Mucosa of descending colon (tissue), 3 donors: Measurements from ENCODE around the gene CFAP97. TPM values are rescaled to one million over a fixed set of nuclear protein-coding genes. Genes with fewer than 3 reads are reported as not detected.

Experiments used
- ATAC-seq: fragments of 200-7000 bp; cut with Tn5 transposase; one replicate; pipeline ENCODE4 v1.9.1; 2020; ENCODE audit warnings: mild to moderate bottlenecking, moderate library complexity
- DNase-seq, 3 donors: peaks; one replicate each; pipeline ENCODE4 v3.0.0-alpha.2; 2020
- H3K36me3 ChIP-seq: fragments of 200-600 bp; one replicate; pipeline ENCODE4 v1.8.0; 2021; ENCODE audit warnings: low read depth, mild to moderate bottlenecking
- H3K4me1 ChIP-seq: fragments of 200-600 bp; one replicate; pipeline ENCODE4 v1.8.0; 2021; ENCODE audit warnings: low read depth, mild to moderate bottlenecking
- H3K4me3 ChIP-seq: fragments of 200-600 bp; one replicate; pipeline ENCODE4 v1.8.0; 2021; ENCODE audit warnings: mild to moderate bottlenecking
- H3K9me3 ChIP-seq: fragments of 200-600 bp; one replicate; pipeline ENCODE4 v1.8.0; 2021; ENCODE audit warnings: mild to moderate bottlenecking
- intact Hi-C, 2 donors: fragments of 100-400 bp; cut with DNase I in 1 of 2; cut with micrococcal nuclease in 1 of 2; formaldehyde crosslinking; loops; one replicate each; pipeline versions ENCODE4 v1.11.0 to v1.11.1; 2022; cut with DNase I, micrococcal nuclease
- total RNA-seq, 3 donors: library from RNA; stranded (reverse); fragmentation: NEBNext Ultra II Directional in 2 of 3; extraction: Animal tissue kit (Norgen Biotek cat#: 25700) in 2 of 3; gene quantifications; one replicate each; pipeline versions ENCODE4 v1.2.1 to v1.2.4, GENCODE V29; 2021 to 2023
- TF ChIP-seq, protein P1 (sequence below): fragments of 200-600 bp; IDR thresholded peaks from one replicate; pipeline ENCODE4 v1.8.0; 2022; ENCODE audit warnings: antibody characterized with exemption, mild to moderate bottlenecking
- donor health status: DM: no; HTN: no; CAD: no; lungs with moderate emphysema.
- donor health status: DM: no; HTN: no; CAD: no.
- donor health status: DM: no; HTN: yes; CAD: no.

CFAP97 gene
- total RNA-seq, 3 donors from 2014 or later = 12.4 to 44.3 (median 16.6) TPM

DNA sequence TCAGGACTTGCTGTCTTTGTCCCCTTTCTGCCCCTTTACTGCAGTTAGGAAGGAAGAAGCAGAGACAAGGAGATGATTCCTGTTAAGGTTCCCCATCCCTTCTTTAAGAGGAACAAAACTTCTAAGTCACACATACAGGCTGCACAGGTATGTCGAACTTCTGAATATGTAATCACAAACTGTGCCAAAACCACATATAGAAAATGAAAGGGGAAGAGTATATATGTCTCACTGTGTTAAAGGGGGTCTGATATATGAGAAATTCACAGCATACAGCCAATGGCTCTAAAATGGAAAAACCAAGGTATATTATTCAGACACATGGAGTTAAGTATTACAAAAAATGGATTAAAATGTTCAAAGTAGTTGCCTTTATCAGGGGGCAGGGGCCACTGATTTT is 11.7 kb downstream of the CFAP97 start:
- DNase-seq = no peak
- H3K4me1 ChIP-seq = no peaks in the 10 kb centered on the region
- H3K36me3 ChIP-seq = no peaks in the 10 kb centered on the region
- no peak for ATAC-seq
- intact Hi-C loops = no loop called here
- no peaks in the 10 kb centered on the region for H3K9me3 ChIP-seq
- TF ChIP-seq, protein P1, sequence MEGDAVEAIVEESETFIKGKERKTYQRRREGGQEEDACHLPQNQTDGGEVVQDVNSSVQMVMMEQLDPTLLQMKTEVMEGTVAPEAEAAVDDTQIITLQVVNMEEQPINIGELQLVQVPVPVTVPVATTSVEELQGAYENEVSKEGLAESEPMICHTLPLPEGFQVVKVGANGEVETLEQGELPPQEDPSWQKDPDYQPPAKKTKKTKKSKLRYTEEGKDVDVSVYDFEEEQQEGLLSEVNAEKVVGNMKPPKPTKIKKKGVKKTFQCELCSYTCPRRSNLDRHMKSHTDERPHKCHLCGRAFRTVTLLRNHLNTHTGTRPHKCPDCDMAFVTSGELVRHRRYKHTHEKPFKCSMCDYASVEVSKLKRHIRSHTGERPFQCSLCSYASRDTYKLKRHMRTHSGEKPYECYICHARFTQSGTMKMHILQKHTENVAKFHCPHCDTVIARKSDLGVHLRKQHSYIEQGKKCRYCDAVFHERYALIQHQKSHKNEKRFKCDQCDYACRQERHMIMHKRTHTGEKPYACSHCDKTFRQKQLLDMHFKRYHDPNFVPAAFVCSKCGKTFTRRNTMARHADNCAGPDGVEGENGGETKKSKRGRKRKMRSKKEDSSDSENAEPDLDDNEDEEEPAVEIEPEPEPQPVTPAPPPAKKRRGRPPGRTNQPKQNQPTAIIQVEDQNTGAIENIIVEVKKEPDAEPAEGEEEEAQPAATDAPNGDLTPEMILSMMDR = no peak
- H3K4me3 ChIP-seq = no peak overlapping the region

DNA sequence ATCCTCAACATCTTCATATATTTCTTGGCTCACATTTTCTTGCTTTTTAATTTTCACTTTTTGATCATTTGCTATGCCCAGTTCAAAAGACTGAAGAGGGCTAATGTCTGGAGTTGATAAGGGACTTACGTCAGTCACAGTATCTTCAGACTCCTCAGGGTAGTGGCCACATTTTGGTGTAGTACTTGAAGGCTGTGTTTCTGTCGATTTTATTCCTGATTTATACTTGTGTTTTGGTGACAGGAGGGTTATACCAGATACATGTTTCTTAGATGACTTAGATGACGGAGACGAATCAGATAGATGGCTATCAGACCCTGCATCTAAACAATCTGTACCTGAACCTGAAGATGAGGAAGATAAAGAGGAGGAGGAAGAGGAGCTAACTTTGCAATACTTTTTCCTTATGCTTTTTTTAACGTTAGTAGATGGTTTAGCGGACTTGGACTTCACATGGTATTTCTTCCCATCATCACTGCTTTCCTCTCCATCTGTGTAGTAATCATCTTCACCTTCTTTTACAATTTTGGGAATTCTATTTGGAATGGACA is 13.4 kb downstream of the CFAP97 start:
- Histone ChIP-seq H3K4me1 (no peaks in the 10 kb centered on the region), H3K36me3 (no peaks in the 10 kb centered on the region), H3K9me3 (no peaks in the 10 kb centered on the region), H3K4me3 (no peak overlapping the region)
- TF ChIP-seq, protein P1 = no peak
- intact Hi-C loops = no loop called here
- ATAC-seq (no peak), DNase-seq (no peak)

DNA sequence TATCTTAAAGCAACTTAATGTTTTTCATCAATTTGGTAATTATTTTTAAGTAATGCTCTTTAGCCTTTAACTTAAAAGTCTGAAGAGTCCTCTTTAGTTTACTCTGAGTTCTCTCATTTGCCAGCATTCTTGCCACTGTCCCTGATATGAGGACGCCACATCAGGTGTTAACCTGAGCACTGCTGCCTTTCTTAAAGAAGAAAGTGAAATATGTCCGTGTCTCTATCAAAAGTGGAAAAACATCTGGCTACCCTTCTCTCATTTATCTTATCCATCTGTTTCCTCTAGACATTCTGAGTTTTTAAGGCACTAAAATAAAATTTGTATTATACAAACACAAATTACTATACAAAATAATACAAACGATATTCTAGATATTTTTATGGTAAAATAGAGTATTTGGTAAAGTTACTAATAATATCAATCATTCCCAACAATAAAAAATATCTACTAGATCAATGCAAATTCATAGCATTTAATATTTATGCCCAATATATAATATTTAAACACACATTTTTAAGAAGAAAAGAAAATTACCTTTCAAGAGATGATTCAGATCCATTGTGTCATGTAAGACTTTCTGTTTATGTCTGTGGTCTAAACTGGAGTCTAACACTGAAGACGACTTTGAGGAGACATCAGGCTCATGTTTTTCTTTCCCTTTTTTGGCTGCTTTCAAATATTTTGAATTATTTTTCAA is 14.0 kb downstream of the CFAP97 start:
- ATAC-seq = no peak
- H3K4me3 ChIP-seq = no peak overlapping the region
- intact Hi-C loops = no loop called here
- H3K36me3 ChIP-seq = no peaks in the 10 kb centered on the region
- H3K9me3 ChIP-seq = no peaks in the 10 kb centered on the region
- no peaks in the 10 kb centered on the region for H3K4me1 ChIP-seq
- TF ChIP-seq, protein P1 = no peak
- no peak for DNase-seq

DNA sequence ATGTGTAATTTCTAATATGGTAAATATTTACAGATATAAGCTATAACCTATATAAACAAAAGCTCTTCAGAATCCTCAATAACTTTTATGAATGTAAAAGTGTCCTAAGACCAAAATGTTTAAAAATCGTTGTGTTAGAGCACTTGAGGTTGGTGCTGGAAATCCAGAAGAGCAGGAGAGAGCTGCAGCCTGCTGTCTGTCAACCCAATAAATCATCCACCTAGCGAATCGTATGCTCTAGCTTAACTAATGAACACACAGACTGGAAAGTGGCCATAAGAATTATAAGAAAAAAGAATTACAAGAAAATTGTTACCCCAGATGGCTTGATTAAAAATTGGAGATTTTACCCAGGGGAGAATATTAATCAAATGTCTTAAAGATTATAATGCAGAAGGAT is 17.0 kb downstream of the CFAP97 start:
- TF ChIP-seq, protein P1 = no peak
- no peak overlapping the region for H3K4me3 ChIP-seq
- DNase-seq (no peak), ATAC-seq (no peak)
- intact Hi-C loops = no loop called here
- no peaks in the 10 kb centered on the region for H3K9me3 ChIP-seq
- no peaks in the 10 kb centered on the region for H3K4me1 ChIP-seq
- H3K36me3 ChIP-seq = no peaks in the 10 kb centered on the region

DNA sequence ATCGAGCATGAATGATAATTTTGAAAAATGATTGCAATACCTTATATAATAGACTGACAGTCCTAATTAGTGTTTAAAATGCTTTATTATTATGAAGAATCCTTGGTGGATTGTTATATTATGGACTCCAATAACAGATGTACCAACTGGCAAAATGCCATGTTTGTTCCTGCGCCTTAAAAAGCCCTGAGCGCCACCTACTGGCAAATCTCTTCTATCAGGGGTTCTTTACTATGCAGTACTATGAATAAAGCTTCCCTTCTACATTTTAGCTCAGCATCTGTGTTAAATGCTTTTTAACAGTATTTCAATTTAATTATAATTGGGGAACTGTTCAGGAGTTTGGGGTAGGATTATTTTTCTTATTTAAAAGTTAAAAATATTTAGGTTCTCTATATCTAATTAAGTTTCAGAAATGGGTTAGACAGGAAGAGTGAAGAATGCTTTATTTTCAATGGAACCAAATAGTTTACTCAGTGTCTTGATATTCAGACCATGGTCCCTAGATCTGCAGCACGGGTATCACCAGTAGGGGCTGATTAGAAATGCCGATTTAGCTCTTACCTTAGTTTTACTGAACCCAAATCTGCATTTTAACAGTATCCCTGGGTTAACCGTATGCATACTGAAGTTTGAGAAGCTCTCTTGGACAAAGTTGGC is 20.0 kb downstream of the CFAP97 start:
- no peaks in the 10 kb centered on the region for H3K9me3 ChIP-seq
- ATAC-seq (peak; percentile 88), DNase-seq (peak in 2 of 3 donors; percentile 51 to 99)
- intact Hi-C loops = no loop called here
- TF ChIP-seq, protein P1 = peak; percentile 65
- H3K36me3 ChIP-seq = no peaks in the 10 kb centered on the region
- no peak overlapping the region for H3K4me3 ChIP-seq
- H3K4me1 ChIP-seq = no peaks in the 10 kb centered on the region
